ENCODE data around the gene RRP15. TPM values are rescaled to one million over a fixed set of nuclear protein-coding genes. Genes with fewer than 3 reads are reported as not detected.

Gene RRP15
- total RNA-seq, result 3.7 TPM

- intact Hi-C loops (cut with DNase I), result no loop called here
- H3K36me3 ChIP-seq, result no peaks in the 10 kb centered on the region
- H3K4me3 ChIP-seq, result peak within 1 kb of the TSS; percentile 58 to 74
- H3K27ac ChIP-seq, result peak within 1 kb of the TSS; percentile 73
- peak in 1 of 2 donors; percentile 89 for DNase-seq (ENCODE audit: extremely low spot score in 2 of 2)
- peak; percentile 81 to 93 for TF ChIP-seq POLR2AphosphoS5 (IDR thresholded peaks at IDR 0.05; ENCODE audit: insufficient read depth in 1 of 2, low read depth in 1 of 2)
- TF ChIP-seq CTCF (IDR thresholded peaks at IDR 0.05), result no peak
- no peak for TF ChIP-seq POLR2A (IDR thresholded peaks at IDR 0.05)
- H3K27me3 ChIP-seq, result no peaks in the 10 kb centered on the region
- H3K4me1 ChIP-seq, result peaks cover 26% of the 10 kb centered on the region
- no peaks in the 10 kb centered on the region for H3K9me3 ChIP-seq
Measured at GRCh38 chr1:218284917-218285635, at the start of gene RRP15. TSS of gene RRP15 (plus strand) at chr1:218285293. CDS start at chr1:218285317, 24 bp downstream.

- Histone ChIP-seq H3K27me3 (no peaks in the 10 kb centered on the region), H3K27ac (no peak overlapping the region), H3K4me3 (no peak overlapping the region), H3K36me3 (no peaks in the 10 kb centered on the region), H3K4me1 (no peaks in the 10 kb centered on the region), H3K9me3 (no peaks in the 10 kb centered on the region)
- intact Hi-C loops (cut with DNase I), result no loop called here
- no peak for DNase-seq (ENCODE audit: extremely low spot score in 2 of 2)
- no peak for TF ChIP-seq POLR2AphosphoS5 (IDR thresholded peaks at IDR 0.05; ENCODE audit: insufficient read depth in 1 of 2, low read depth in 1 of 2)
- TF ChIP-seq POLR2A (IDR thresholded peaks at IDR 0.05), result no peak
- no peak for TF ChIP-seq CTCF (IDR thresholded peaks at IDR 0.05)
Measured at GRCh38 chr1:218242171-218242570, 42.9 kb upstream of the RRP15 start.

- no peak for DNase-seq (ENCODE audit: extremely low spot score in 2 of 2)
- Histone ChIP-seq H3K27ac (no peak overlapping the region), H3K4me3 (no peak overlapping the region), H3K9me3 (no peaks in the 10 kb centered on the region), H3K4me1 (no peaks in the 10 kb centered on the region), H3K36me3 (no peaks in the 10 kb centered on the region), H3K27me3 (no peaks in the 10 kb centered on the region)
- intact Hi-C loops (cut with DNase I), result no loop called here
- TF ChIP-seq POLR2A (IDR thresholded peaks at IDR 0.05) (no peak), CTCF (IDR thresholded peaks at IDR 0.05) (no peak), POLR2AphosphoS5 (IDR thresholded peaks at IDR 0.05; ENCODE audit: insufficient read depth in 1 of 2, low read depth in 1 of 2) (no peak)
Measured at GRCh38 chr1:218247339-218247738, 37.8 kb upstream of the RRP15 start.

- DNase-seq (ENCODE audit: extremely low spot score in 2 of 2), result no peak
- H3K4me3 ChIP-seq, result no peak overlapping the region
- H3K36me3 ChIP-seq, result no peaks in the 10 kb centered on the region
- H3K4me1 ChIP-seq, result no peaks in the 10 kb centered on the region
- TF ChIP-seq POLR2A (IDR thresholded peaks at IDR 0.05), result no peak
- H3K9me3 ChIP-seq, result no peaks in the 10 kb centered on the region
- intact Hi-C loops (cut with DNase I), result no loop called here
- no peak overlapping the region for H3K27ac ChIP-seq
- H3K27me3 ChIP-seq, result no peaks in the 10 kb centered on the region
Measured at GRCh38 chr1:218249338-218250140, 35.6 kb upstream of the RRP15 start.

GRCh38 chr1:218250492-218250891 is 34.6 kb upstream of the RRP15 start:
- Histone ChIP-seq H3K4me3 (no peak overlapping the region), H3K36me3 (no peaks in the 10 kb centered on the region), H3K9me3 (no peaks in the 10 kb centered on the region), H3K27ac (no peak overlapping the region), H3K4me1 (no peaks in the 10 kb centered on the region), H3K27me3 (no peaks in the 10 kb centered on the region)
- DNase-seq (ENCODE audit: extremely low spot score in 2 of 2), result no peak
- intact Hi-C loops (cut with DNase I), result no loop called here
- no peak for TF ChIP-seq CTCF (IDR thresholded peaks at IDR 0.05)
- TF ChIP-seq POLR2A (IDR thresholded peaks at IDR 0.05), result no peak
- no peak for TF ChIP-seq POLR2AphosphoS5 (IDR thresholded peaks at IDR 0.05; ENCODE audit: insufficient read depth in 1 of 2, low read depth in 1 of 2)

Measured in vagina (tissue), 2 donors.